NB4 (cell line): ENCODE measurements around the gene CCT3.

ENCODE experiments used
- DNase-seq: peaks from one replicate; pipeline ENCODE4 v3.0.0; 2010; ENCODE audit warnings: low read depth
- H3K4me3 ChIP-seq: one replicate; pipeline ENCODE4 v1.5.1; 2011; ENCODE audit warnings: mild to moderate bottlenecking, low read depth, low read length, moderate library complexity
- MYC ChIP-seq: IDR thresholded peaks from 2 replicates; pipeline ENCODE4 v1.6.1; 2011; ENCODE audit warnings: low read depth, low read length
- POLR2A ChIP-seq: IDR thresholded peaks from 2 replicates; pipeline ENCODE4 v1.6.1; 2011; ENCODE audit warnings: mild to moderate bottlenecking; ENCODE audit not compliant: insufficient read length; ENCODE audit errors: extremely low read depth
- TF ChIP-seq, protein P1 (sequence below): IDR thresholded peaks from 2 replicates; pipeline ENCODE4 v1.6.1; 2011; ENCODE audit warnings: low read depth, low read length
- TF ChIP-seq, protein P2 (sequence below): IDR thresholded peaks from one replicate; pipeline ENCODE4 v1.5.1; 2012; ENCODE audit warnings: low read depth, low read length

CCT3 gene

GRCh38 chr1:156338180-156338976, at the start of gene CCT3, which contains the start of gene TSACC:
Gene CCT3 (minus strand): TSS chr1:156338292. CDS start chr1:156338184, 108 bp downstream.
Gene TSACC (plus strand): TSS chr1:156338526. CDS start chr1:156339758, 1,232 bp downstream.
- DNase-seq = peak; percentile 100
- peak within 1 kb of the TSS; percentile 99 for H3K4me3 ChIP-seq
- TF ChIP-seq, protein P1, sequence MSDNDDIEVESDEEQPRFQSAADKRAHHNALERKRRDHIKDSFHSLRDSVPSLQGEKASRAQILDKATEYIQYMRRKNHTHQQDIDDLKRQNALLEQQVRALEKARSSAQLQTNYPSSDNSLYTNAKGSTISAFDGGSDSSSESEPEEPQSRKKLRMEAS = peak; percentile 90
- TF ChIP-seq POLR2A (peak; percentile 94), MYC (peak; percentile 93)
- TF ChIP-seq, protein P2, sequence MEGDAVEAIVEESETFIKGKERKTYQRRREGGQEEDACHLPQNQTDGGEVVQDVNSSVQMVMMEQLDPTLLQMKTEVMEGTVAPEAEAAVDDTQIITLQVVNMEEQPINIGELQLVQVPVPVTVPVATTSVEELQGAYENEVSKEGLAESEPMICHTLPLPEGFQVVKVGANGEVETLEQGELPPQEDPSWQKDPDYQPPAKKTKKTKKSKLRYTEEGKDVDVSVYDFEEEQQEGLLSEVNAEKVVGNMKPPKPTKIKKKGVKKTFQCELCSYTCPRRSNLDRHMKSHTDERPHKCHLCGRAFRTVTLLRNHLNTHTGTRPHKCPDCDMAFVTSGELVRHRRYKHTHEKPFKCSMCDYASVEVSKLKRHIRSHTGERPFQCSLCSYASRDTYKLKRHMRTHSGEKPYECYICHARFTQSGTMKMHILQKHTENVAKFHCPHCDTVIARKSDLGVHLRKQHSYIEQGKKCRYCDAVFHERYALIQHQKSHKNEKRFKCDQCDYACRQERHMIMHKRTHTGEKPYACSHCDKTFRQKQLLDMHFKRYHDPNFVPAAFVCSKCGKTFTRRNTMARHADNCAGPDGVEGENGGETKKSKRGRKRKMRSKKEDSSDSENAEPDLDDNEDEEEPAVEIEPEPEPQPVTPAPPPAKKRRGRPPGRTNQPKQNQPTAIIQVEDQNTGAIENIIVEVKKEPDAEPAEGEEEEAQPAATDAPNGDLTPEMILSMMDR = no peak

GRCh38 chr1:156387870-156388173, 49.7 kb upstream of the CCT3 start:
- no peak overlapping the region for H3K4me3 ChIP-seq
- TF ChIP-seq, protein P1 = no peak
- TF ChIP-seq, protein P2 = no peak
- no peak for TF ChIP-seq MYC
- no peak for TF ChIP-seq POLR2A
- no peak for DNase-seq

DNA sequence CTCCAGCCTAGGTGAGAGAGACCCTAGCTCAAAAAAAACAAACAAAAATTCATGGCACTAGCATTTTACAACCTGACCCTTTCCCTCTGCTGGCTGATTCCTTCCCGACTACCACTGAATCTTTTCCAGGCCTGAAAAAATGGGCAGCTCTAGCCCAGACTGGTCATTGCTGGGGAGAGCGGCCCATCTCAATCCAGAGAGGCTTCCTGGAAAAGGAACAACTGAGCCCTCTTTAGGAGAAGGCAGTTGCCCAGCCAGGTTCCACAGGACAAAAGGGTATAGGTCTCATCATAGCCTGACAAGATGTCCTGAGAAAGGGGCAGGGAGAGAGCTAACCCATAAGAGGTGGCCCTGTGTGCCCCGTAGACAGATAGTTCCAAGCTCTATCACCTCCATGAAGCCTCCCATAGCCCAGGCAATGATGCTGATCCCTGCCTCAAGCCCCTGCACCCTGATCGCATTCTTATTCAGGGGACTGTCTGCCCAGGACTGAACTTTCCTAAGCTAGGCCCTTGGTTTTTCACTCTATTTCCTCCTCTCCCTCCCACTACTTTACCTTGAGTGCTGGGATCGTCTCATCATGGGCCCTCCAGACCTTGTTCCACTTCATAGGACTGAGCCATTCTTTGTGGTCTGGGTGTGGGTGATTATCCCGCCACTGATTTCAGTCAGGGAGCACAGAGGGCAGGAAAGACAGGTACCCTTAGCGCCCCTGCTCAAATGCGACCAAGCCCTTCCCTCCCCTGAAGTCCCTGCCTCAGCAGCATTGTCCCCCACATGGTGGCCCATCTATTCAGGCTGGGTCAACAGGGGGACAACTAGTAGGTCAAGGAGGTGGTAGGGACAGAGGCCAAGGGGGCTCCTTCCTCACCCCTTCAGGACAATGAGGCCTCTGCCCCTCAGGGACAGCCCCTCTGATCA, 49.1 kb upstream of the CCT3 start:
- no peak overlapping the region for H3K4me3 ChIP-seq
- TF ChIP-seq, protein P1 = no peak
- no peak for TF ChIP-seq POLR2A
- TF ChIP-seq, protein P2 = no peak
- TF ChIP-seq MYC = no peak
- no peak for DNase-seq

DNA sequence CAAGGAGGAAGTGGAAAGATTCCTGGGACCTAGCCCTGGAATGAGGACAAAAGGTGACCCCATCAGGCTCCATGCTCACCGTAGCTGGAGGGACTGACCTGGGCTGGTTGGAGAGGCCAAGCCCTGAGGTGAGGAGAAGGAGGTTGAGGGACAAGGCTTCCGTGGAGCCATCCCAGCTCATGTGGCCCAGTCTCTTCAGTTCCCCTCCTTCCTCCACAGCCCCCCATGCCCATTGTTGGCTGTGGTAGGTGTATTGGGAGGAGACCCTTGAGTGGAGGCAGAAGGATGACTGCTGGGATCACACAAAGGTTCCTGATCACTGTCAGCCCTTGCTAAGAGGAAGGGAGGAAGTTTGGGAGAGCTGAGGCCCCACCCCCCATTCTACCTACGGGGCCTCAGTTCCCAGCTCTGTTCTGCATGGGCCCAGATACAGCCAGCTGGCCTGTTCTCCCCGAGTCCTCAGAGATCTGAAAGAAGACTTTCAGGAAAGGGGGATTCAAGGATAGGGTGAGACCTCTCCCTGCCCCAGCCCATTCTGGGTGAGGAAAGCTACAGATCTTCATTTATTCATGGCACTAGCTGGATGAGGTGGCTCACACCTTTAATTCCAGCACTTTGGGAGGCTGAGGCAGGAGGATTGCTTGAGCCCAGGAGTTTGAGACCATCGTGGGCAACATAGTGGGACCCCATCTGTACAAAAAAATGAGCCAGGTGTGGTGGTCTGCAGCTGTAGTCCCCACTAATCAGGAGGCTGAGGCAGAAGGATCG, 48.2 kb upstream of the CCT3 start:
- DNase-seq = no peak
- H3K4me3 ChIP-seq = no peak overlapping the region
- TF ChIP-seq, protein P2 = no peak
- TF ChIP-seq POLR2A (no peak), MYC (no peak)
- TF ChIP-seq, protein P1 = no peak

- DNase-seq = peak; percentile 77
- no peak overlapping the region for H3K4me3 ChIP-seq
- TF ChIP-seq, protein P1 = no peak
- TF ChIP-seq MYC = no peak
- TF ChIP-seq, protein P2 = peak; percentile 76
- TF ChIP-seq POLR2A = no peak
Measured at GRCh38 chr1:156385534-156386031, 47.5 kb upstream of the CCT3 start.
